ENCODE data around the gene PTCD3.

PTCD3 gene

DNA sequence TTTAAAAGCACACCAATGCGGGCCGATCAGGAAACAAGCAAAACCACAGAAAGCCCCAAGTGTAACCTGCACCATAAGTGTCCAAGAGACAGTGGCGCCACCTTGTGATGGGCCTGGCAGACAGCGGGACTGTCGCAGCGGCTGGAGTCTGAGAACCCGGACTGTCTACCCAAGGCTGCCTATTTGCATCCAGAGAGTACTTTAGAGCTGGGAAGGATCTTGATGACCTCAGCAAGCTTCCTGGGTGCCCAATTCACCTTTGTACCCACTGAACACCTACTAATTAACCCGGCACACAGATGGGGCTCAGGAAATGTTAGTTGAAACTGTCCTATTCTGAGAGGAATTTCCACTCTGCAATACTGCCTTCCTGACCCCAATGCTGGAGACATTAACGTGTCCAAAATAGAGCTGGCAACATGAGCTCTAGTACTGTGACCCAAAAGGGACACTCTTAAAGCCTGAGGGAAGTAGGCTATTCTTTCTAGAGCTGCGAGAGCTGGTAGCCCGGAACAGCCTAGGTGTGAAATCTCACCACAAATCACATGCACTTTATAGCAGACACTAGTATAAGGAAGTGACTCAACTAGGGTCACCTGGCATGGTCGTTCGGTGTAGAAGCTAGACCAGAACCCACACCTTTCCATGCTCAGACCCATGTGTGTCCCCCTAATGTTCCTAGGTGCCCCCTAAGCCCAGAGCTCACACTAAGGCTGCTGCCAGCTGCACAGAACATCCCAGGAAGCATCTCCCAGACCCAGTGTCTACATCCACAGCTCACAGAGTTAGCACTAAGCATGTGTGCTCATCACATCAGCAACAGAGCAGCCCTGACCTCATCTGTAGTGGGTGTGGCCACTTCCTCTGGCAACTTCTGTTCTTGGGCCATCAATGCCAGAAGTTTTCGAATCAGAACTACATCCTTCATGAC, 25.8 kb upstream of the PTCD3 start:
- H3K4me1 ChIP-seq (ENCODE audit: control insufficient read depth in 2 of 2, insufficient read depth in 2 of 2, low read length in 2 of 2): peaks cover 12 to 15% of the 10 kb centered on the region in 2 donors
- H3K27ac ChIP-seq (ENCODE audit: low read depth in 2 of 2, low read length in 2 of 2): peak overlapping the region in 1 of 2 donors; percentile 69
- no peaks in the 10 kb centered on the region for H3K27me3 ChIP-seq (ENCODE audit: control insufficient read depth in 2 of 2, insufficient read depth in 2 of 2, low read length in 2 of 2)
- H3K36me3 ChIP-seq (ENCODE audit: control insufficient read depth in 2 of 2, insufficient read depth in 2 of 2, low read length in 2 of 2): peaks cover 22 to 39% of the 10 kb centered on the region in 2 donors
- H3K4me3 ChIP-seq (ENCODE audit: low read length in 2 of 2): no peak overlapping the region
- no peaks in the 10 kb centered on the region for H3K9me3 ChIP-seq (ENCODE audit: control insufficient read depth in 2 of 2, low read length in 2 of 2)
- no peak overlapping the region for H3K9ac ChIP-seq (ENCODE audit: low read depth in 1 of 2, low read length in 2 of 2)

- H3K36me3 ChIP-seq (ENCODE audit: control insufficient read depth in 2 of 2, insufficient read depth in 2 of 2, low read length in 2 of 2): peaks cover 30 to 43% of the 10 kb centered on the region in 2 donors
- H3K4me1 ChIP-seq (ENCODE audit: control insufficient read depth in 2 of 2, insufficient read depth in 2 of 2, low read length in 2 of 2): peaks cover 12 to 15% of the 10 kb centered on the region in 2 donors
- no peak overlapping the region for H3K27ac ChIP-seq (ENCODE audit: low read depth in 2 of 2, low read length in 2 of 2)
- no peak overlapping the region for H3K9ac ChIP-seq (ENCODE audit: low read depth in 1 of 2, low read length in 2 of 2)
- no peaks in the 10 kb centered on the region for H3K27me3 ChIP-seq (ENCODE audit: control insufficient read depth in 2 of 2, insufficient read depth in 2 of 2, low read length in 2 of 2)
- H3K4me3 ChIP-seq (ENCODE audit: low read length in 2 of 2): no peak overlapping the region
- H3K9me3 ChIP-seq (ENCODE audit: control insufficient read depth in 2 of 2, low read length in 2 of 2): no peaks in the 10 kb centered on the region
Observed at GRCh38 chr2:86081724-86082123, 24.3 kb upstream of the PTCD3 start.

GRCh38 chr2:86082756-86083155, 23.3 kb upstream of the PTCD3 start:
- no peaks in the 10 kb centered on the region for H3K9me3 ChIP-seq (ENCODE audit: control insufficient read depth in 2 of 2, low read length in 2 of 2)
- H3K9ac ChIP-seq (ENCODE audit: low read depth in 1 of 2, low read length in 2 of 2): no peak overlapping the region
- H3K36me3 ChIP-seq (ENCODE audit: control insufficient read depth in 2 of 2, insufficient read depth in 2 of 2, low read length in 2 of 2): peaks cover 23 to 39% of the 10 kb centered on the region in 2 donors
- no peaks in the 10 kb centered on the region for H3K27me3 ChIP-seq (ENCODE audit: control insufficient read depth in 2 of 2, insufficient read depth in 2 of 2, low read length in 2 of 2)
- H3K4me1 ChIP-seq (ENCODE audit: control insufficient read depth in 2 of 2, insufficient read depth in 2 of 2, low read length in 2 of 2): peaks cover 12 to 15% of the 10 kb centered on the region in 2 donors
- H3K27ac ChIP-seq (ENCODE audit: low read depth in 2 of 2, low read length in 2 of 2): no peak overlapping the region
- H3K4me3 ChIP-seq (ENCODE audit: low read length in 2 of 2): no peak overlapping the region

- Histone ChIP-seq H3K4me1 (ENCODE audit: control insufficient read depth in 2 of 2, insufficient read depth in 2 of 2, low read length in 2 of 2) (no peaks in the 10 kb centered on the region), H3K27ac (ENCODE audit: low read depth in 2 of 2, low read length in 2 of 2) (no peak overlapping the region), H3K27me3 (ENCODE audit: control insufficient read depth in 2 of 2, insufficient read depth in 2 of 2, low read length in 2 of 2) (no peaks in the 10 kb centered on the region), H3K36me3 (ENCODE audit: control insufficient read depth in 2 of 2, insufficient read depth in 2 of 2, low read length in 2 of 2) (peaks cover 35 to 49% of the 10 kb centered on the region in 2 donors), H3K9me3 (ENCODE audit: control insufficient read depth in 2 of 2, low read length in 2 of 2) (no peaks in the 10 kb centered on the region), H3K9ac (ENCODE audit: low read depth in 1 of 2, low read length in 2 of 2) (no peak overlapping the region), H3K4me3 (ENCODE audit: low read length in 2 of 2) (no peak overlapping the region)
Observed at GRCh38 chr2:86087936-86088850, 17.8 kb upstream of the PTCD3 start.

GRCh38 chr2:86094229-86094628, 11.8 kb upstream of the PTCD3 start:
- no peak overlapping the region for H3K4me3 ChIP-seq (ENCODE audit: low read length in 2 of 2)
- H3K4me1 ChIP-seq (ENCODE audit: control insufficient read depth in 2 of 2, insufficient read depth in 2 of 2, low read length in 2 of 2): no peaks in the 10 kb centered on the region
- H3K27me3 ChIP-seq (ENCODE audit: control insufficient read depth in 2 of 2, insufficient read depth in 2 of 2, low read length in 2 of 2): no peaks in the 10 kb centered on the region
- H3K9ac ChIP-seq (ENCODE audit: low read depth in 1 of 2, low read length in 2 of 2): no peak overlapping the region
- H3K9me3 ChIP-seq (ENCODE audit: control insufficient read depth in 2 of 2, low read length in 2 of 2): no peaks in the 10 kb centered on the region
- peaks cover 36 to 52% of the 10 kb centered on the region in 2 donors for H3K36me3 ChIP-seq (ENCODE audit: control insufficient read depth in 2 of 2, insufficient read depth in 2 of 2, low read length in 2 of 2)
- H3K27ac ChIP-seq (ENCODE audit: low read depth in 2 of 2, low read length in 2 of 2): no peak overlapping the region

- peaks cover 29 to 47% of the 10 kb centered on the region in 2 donors for H3K36me3 ChIP-seq (ENCODE audit: control insufficient read depth in 2 of 2, insufficient read depth in 2 of 2, low read length in 2 of 2)
- no peaks in the 10 kb centered on the region for H3K9me3 ChIP-seq (ENCODE audit: control insufficient read depth in 2 of 2, low read length in 2 of 2)
- no peak overlapping the region for H3K4me3 ChIP-seq (ENCODE audit: low read length in 2 of 2)
- H3K27me3 ChIP-seq (ENCODE audit: control insufficient read depth in 2 of 2, insufficient read depth in 2 of 2, low read length in 2 of 2): no peaks in the 10 kb centered on the region
- no peak overlapping the region for H3K9ac ChIP-seq (ENCODE audit: low read depth in 1 of 2, low read length in 2 of 2)
- no peaks in the 10 kb centered on the region for H3K4me1 ChIP-seq (ENCODE audit: control insufficient read depth in 2 of 2, insufficient read depth in 2 of 2, low read length in 2 of 2)
- no peak overlapping the region for H3K27ac ChIP-seq (ENCODE audit: low read depth in 2 of 2, low read length in 2 of 2)
Observed at GRCh38 chr2:86097114-86097896, 8.7 kb upstream of the PTCD3 start.

DNA sequence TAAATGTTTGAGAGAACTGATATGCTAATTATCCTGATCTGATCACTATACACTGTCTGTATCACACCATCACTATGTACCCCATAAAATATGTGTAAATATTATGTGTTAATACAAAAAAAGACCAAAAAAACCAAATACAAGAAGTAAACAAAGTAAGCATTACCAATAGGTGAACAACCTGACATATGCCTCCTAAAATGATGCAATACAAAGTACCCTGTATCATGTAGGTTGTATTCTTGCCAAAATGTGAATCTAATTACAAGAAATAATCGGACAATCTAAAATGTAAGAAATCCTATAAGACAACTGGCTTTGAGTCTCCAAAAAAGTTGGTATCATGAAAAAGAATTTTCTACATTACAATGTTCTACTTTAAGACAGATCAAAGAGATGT, 8.1 kb upstream of the PTCD3 start:
- H3K4me1 ChIP-seq (ENCODE audit: control insufficient read depth in 2 of 2, insufficient read depth in 2 of 2, low read length in 2 of 2): no peaks in the 10 kb centered on the region
- H3K27ac ChIP-seq (ENCODE audit: low read depth in 2 of 2, low read length in 2 of 2): no peak overlapping the region
- no peaks in the 10 kb centered on the region for H3K27me3 ChIP-seq (ENCODE audit: control insufficient read depth in 2 of 2, insufficient read depth in 2 of 2, low read length in 2 of 2)
- H3K9me3 ChIP-seq (ENCODE audit: control insufficient read depth in 2 of 2, low read length in 2 of 2): no peaks in the 10 kb centered on the region
- H3K36me3 ChIP-seq (ENCODE audit: control insufficient read depth in 2 of 2, insufficient read depth in 2 of 2, low read length in 2 of 2): peaks cover 34 to 53% of the 10 kb centered on the region in 2 donors
- no peak overlapping the region for H3K9ac ChIP-seq (ENCODE audit: low read depth in 1 of 2, low read length in 2 of 2)
- H3K4me3 ChIP-seq (ENCODE audit: low read length in 2 of 2): no peak overlapping the region

DNA sequence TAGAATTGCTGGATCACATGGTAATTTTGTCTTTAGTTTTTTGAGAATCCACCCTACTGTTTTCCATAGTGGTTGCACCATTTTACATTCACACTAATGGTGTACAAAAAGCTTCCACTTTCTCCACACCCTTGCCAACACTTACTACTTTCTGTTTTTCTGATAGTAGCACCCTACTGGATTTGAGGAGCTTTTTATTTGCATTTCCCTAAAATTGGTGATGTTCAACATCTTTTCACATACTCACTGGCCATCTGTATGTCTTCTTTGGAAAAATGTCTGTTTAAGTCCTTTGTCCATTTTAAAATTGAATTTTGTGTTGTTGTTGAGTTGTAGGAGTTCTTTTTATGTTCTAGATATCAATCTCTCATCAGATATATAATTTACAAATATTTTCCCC, 3.9 kb upstream of the PTCD3 start:
- Histone ChIP-seq H3K9me3 (ENCODE audit: control insufficient read depth in 2 of 2, low read length in 2 of 2) (no peaks in the 10 kb centered on the region), H3K4me3 (ENCODE audit: low read length in 2 of 2) (no peak overlapping the region), H3K9ac (ENCODE audit: low read depth in 1 of 2, low read length in 2 of 2) (no peak overlapping the region), H3K27ac (ENCODE audit: low read depth in 2 of 2, low read length in 2 of 2) (no peak overlapping the region), H3K36me3 (ENCODE audit: control insufficient read depth in 2 of 2, insufficient read depth in 2 of 2, low read length in 2 of 2) (peaks cover 18 to 37% of the 10 kb centered on the region in 2 donors), H3K4me1 (ENCODE audit: control insufficient read depth in 2 of 2, insufficient read depth in 2 of 2, low read length in 2 of 2) (peaks cover 4 to 12% of the 10 kb centered on the region in 2 donors), H3K27me3 (ENCODE audit: control insufficient read depth in 2 of 2, insufficient read depth in 2 of 2, low read length in 2 of 2) (no peaks in the 10 kb centered on the region)

GRCh38 chr2:86105252-86105968, 625 bp upstream of the PTCD3 start, which contains the start of gene POLR1A:
POLR1A (minus strand) TSS chr2:86105886; CDS start chr2:86105776, 110 bp downstream.
- Histone ChIP-seq H3K4me3 (ENCODE audit: low read length in 2 of 2) (peak within 1 kb of the TSS; percentile 89 to 99), H3K36me3 (ENCODE audit: control insufficient read depth in 2 of 2, insufficient read depth in 2 of 2, low read length in 2 of 2) (peaks cover 11 to 28% of the 10 kb centered on the region in 2 donors), H3K9me3 (ENCODE audit: control insufficient read depth in 2 of 2, low read length in 2 of 2) (no peaks in the 10 kb centered on the region), H3K27me3 (ENCODE audit: control insufficient read depth in 2 of 2, insufficient read depth in 2 of 2, low read length in 2 of 2) (no peaks in the 10 kb centered on the region), H3K27ac (ENCODE audit: low read depth in 2 of 2, low read length in 2 of 2) (peak within 1 kb of the TSS; percentile 68 to 79), H3K9ac (ENCODE audit: low read depth in 1 of 2, low read length in 2 of 2) (peak within 1 kb of the TSS; percentile 77 to 89), H3K4me1 (ENCODE audit: control insufficient read depth in 2 of 2, insufficient read depth in 2 of 2, low read length in 2 of 2) (peaks cover 11 to 17% of the 10 kb centered on the region in 2 donors)

Measured in mucosa of rectum (tissue), 2 donors.